Astrocyte of the cerebellum (primary cell): ENCODE measurements around the gene TSPOAP1.

Source experiments
- DNase-seq: peaks from one replicate; pipeline ENCODE4 v3.0.0-alpha.2; 2011; ENCODE audit warnings: low read depth
- H3K4me3 ChIP-seq: 2 replicates; pipeline ENCODE4 v1.5.1; 2011; ENCODE audit warnings: mild to moderate bottlenecking, low read depth, low read length, moderate library complexity
- CTCF ChIP-seq: IDR thresholded peaks from 2 replicates; pipeline ENCODE4 v1.5.1; 2012; ENCODE audit warnings: low read length, low read depth, moderate library complexity, mild to moderate bottlenecking; ENCODE audit errors: missing control alignments
- in situ Hi-C: cut with HindIII; loops from 2 replicates; pipeline ENCODE4 v1.10.0; 2017; ENCODE audit warnings: low sequenced_read_pairs

TSPOAP1 gene

GRCh38 chr17:58268326-58268725 is 60.3 kb downstream of the TSPOAP1 start:
- H3K4me3 ChIP-seq = no peak overlapping the region
- in situ Hi-C loops = no loop called here
- TF ChIP-seq CTCF = no peak
- DNase-seq = no peak

GRCh38 chr17:58267347-58268324 is 61.0 kb downstream of the TSPOAP1 start:
- in situ Hi-C loops = no loop called here
- no peak overlapping the region for H3K4me3 ChIP-seq
- no peak for TF ChIP-seq CTCF
- no peak for DNase-seq

- no peak overlapping the region for H3K4me3 ChIP-seq
- in situ Hi-C loops = no loop called here
- TF ChIP-seq CTCF = no peak
- no peak for DNase-seq
Measured at GRCh38 chr17:58265902-58266875, 62.4 kb downstream of the TSPOAP1 start.

- no peak overlapping the region for H3K4me3 ChIP-seq
- TF ChIP-seq CTCF = no peak
- in situ Hi-C loops = no loop called here
Measured at GRCh38 chr17:58265271-58265670, 63.3 kb downstream of the TSPOAP1 start.

GRCh38 chr17:58264407-58265103 is 64.0 kb downstream of the TSPOAP1 start:
- in situ Hi-C loops = no loop called here

More at GRCh38 chr17:58265271-58265670, 63.3 kb downstream of the TSPOAP1 start:
- DNase-seq = no peak

More at GRCh38 chr17:58264407-58265103, 64.0 kb downstream of the TSPOAP1 start:
- no peak for TF ChIP-seq CTCF
- no peak overlapping the region for H3K4me3 ChIP-seq
- no peak for DNase-seq
